ENCODE measurements around the gene TCFL5. TPM values are rescaled to one million over a fixed set of nuclear protein-coding genes. Genes with fewer than 3 reads are reported as not detected.

Gene TCFL5
- total RNA-seq, 1 donor from 2014 or later, result 11.5 TPM

DNA sequence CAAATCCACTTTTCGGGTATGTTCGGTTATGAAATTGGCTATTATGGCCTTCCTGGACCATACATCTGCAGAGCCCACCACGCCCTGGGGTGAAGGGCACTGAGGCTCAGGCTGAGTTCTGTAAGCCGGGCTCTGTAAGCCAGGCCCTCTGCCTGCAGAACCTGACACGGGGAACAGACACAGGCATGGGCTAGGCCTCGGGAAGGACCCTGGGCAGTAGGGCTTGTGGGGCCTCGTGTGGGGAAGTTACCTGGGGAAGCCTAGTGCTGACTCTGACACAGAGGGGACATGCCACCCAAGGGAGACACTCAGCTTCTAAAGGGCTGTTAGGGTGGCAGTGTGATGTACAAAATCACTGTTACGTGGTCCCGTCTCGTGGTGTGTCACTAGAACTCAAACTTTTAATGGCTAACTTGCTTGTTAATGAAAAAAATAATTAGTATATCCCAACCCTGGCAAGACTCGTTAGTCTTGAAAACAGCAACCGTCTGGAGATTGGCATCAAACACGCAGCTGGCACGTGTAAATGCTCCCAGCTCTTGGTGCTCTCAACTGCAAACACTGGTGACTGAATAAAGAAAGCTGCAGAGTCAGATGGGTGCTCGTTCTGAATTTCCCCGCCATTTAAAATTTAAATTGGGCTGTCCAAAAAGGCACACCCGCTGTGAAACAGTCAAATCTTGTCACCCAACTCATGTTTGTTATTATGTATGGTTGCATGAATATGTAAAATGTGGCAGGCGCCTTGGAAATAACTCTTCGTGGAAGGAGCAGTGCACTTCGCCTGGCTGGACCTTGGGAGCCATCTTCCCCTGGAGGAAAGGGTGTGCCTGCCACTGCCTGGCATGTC, 23.6 kb upstream of the TCFL5 start:
- no peaks in the 10 kb centered on the region for H3K4me1 ChIP-seq
- H3K4me3 ChIP-seq, result no peak overlapping the region
- no peak overlapping the region for H3K27ac ChIP-seq
- intact Hi-C loops (cut with DNase I), result no loop called here
- peaks cover 4 to 25% of the 10 kb centered on the region in 2 donors for H3K36me3 ChIP-seq
- TF ChIP-seq, protein P1, sequence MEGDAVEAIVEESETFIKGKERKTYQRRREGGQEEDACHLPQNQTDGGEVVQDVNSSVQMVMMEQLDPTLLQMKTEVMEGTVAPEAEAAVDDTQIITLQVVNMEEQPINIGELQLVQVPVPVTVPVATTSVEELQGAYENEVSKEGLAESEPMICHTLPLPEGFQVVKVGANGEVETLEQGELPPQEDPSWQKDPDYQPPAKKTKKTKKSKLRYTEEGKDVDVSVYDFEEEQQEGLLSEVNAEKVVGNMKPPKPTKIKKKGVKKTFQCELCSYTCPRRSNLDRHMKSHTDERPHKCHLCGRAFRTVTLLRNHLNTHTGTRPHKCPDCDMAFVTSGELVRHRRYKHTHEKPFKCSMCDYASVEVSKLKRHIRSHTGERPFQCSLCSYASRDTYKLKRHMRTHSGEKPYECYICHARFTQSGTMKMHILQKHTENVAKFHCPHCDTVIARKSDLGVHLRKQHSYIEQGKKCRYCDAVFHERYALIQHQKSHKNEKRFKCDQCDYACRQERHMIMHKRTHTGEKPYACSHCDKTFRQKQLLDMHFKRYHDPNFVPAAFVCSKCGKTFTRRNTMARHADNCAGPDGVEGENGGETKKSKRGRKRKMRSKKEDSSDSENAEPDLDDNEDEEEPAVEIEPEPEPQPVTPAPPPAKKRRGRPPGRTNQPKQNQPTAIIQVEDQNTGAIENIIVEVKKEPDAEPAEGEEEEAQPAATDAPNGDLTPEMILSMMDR (IDR thresholded peaks at IDR 0.05), result no peak
- TF ChIP-seq POLR2A (IDR thresholded peaks at IDR 0.05) (no peak), POLR2AphosphoS5 (IDR thresholded peaks at IDR 0.05; ENCODE audit: insufficient read depth in 1 of 2, low read depth in 1 of 2) (no peak)
- DNase-seq (ENCODE audit: extremely low spot score in 2 of 2), result no peak
- no peaks in the 10 kb centered on the region for H3K27me3 ChIP-seq
- no peaks in the 10 kb centered on the region for H3K9me3 ChIP-seq

DNA sequence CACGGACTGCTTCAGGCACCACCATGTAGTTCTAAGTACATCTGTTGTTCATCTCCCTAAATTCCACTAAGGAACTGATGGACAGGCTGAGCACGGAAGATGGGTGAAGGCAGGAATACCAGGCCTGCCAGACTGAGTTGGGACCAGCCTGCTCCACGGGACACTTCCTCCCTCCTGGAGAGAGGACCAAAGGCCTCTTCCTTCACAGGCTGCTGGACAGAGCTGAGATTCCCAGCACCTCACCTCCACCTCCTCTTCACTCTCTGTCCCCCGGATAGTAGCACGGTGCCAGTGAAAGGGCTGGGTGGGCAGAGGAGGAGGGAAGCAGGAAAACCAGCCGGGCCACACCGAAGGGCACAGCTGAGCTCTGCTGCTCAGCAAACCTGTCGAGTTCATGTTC, 22.9 kb upstream of the TCFL5 start:
- peaks cover 0 to 23% of the 10 kb centered on the region in 2 donors for H3K36me3 ChIP-seq
- TF ChIP-seq POLR2A (IDR thresholded peaks at IDR 0.05) (no peak), POLR2AphosphoS5 (IDR thresholded peaks at IDR 0.05; ENCODE audit: insufficient read depth in 1 of 2, low read depth in 1 of 2) (no peak)
- TF ChIP-seq, protein P1 (IDR thresholded peaks at IDR 0.05), result no peak
- H3K27ac ChIP-seq, result no peak overlapping the region
- no peak overlapping the region for H3K4me3 ChIP-seq
- H3K4me1 ChIP-seq, result no peaks in the 10 kb centered on the region
- H3K9me3 ChIP-seq, result no peaks in the 10 kb centered on the region
- intact Hi-C loops (cut with DNase I), result no loop called here
- no peaks in the 10 kb centered on the region for H3K27me3 ChIP-seq
- no peak for DNase-seq (ENCODE audit: extremely low spot score in 2 of 2)

DNA sequence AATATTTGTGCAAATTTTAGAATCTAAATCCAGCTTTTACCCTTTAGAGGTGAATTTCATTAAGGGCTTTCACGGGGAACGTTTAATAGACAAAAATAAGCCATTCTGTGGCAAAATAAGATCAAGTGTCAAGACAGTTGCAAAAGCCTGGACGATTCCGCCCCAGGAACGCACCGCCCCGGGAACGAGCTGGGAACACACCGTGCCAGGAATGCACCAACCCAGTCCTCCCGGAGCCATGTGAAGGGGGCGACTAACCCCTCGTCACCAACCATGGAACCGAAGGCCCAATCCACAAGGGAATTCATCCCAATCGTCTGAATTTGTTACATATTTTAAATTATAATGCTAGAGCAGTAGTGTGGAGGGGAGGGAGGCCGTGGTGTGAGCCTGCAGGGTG, 20.8 kb upstream of the TCFL5 start:
- TF ChIP-seq POLR2A (IDR thresholded peaks at IDR 0.05) (no peak), POLR2AphosphoS5 (IDR thresholded peaks at IDR 0.05; ENCODE audit: insufficient read depth in 1 of 2, low read depth in 1 of 2) (no peak)
- TF ChIP-seq, protein P1 (IDR thresholded peaks at IDR 0.05), result no peak
- no peak overlapping the region for H3K4me3 ChIP-seq
- no peaks in the 10 kb centered on the region for H3K9me3 ChIP-seq
- no peak for DNase-seq (ENCODE audit: extremely low spot score in 2 of 2)
- no peaks in the 10 kb centered on the region for H3K4me1 ChIP-seq
- H3K27me3 ChIP-seq, result no peaks in the 10 kb centered on the region
- no peak overlapping the region for H3K27ac ChIP-seq
- peaks cover 0 to 5% of the 10 kb centered on the region in 2 donors for H3K36me3 ChIP-seq
- intact Hi-C loops (cut with DNase I), result no loop called here

DNA sequence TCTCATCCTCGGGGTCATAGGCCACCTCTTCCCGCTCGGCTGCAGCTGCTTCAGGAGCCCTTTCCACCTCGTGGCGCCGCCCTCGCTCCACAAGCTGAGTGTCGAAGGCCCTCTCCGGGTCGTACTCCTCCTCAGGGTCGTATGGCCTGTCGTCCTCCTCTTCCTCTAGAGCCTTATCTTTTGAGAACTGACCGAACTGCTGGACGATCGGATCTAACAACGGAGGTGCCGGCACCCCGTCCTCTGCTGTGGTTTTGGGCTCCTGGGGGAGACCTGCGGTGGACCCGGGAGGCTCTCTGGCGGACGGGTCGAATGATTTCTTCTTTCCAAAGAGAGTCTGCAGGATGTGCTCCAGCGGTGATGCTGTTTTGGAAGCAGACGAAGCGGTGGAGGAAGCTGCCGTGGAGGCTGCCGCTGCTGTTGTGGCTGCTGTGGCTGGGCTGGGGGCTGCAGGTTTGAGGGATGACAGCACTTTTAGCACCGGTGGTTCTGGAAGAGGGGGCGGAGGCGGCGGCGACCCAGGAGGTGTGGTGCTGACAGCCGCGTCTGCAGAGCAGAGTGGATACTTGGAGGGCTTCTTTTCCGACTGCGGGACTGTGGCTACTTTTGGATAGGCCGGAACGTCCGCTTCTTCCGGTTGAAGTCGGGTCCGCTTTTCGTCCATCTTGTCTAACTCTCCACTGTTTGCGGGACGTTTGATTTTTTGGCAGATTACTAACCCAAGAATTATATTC, 20.2 kb upstream of the TCFL5 start:
- TF ChIP-seq POLR2A (IDR thresholded peaks at IDR 0.05), result no peak
- no peak for TF ChIP-seq POLR2AphosphoS5 (IDR thresholded peaks at IDR 0.05; ENCODE audit: insufficient read depth in 1 of 2, low read depth in 1 of 2)
- TF ChIP-seq, protein P1 (IDR thresholded peaks at IDR 0.05), result no peak
- Histone ChIP-seq H3K27ac (no peak overlapping the region), H3K4me1 (peaks cover 5% of the 10 kb centered on the region)

More for the DNA sequence above, 20.2 kb upstream of the TCFL5 start:
- DNase-seq (ENCODE audit: extremely low spot score in 2 of 2), result no peak
- no peaks in the 10 kb centered on the region for H3K9me3 ChIP-seq
- intact Hi-C loops (cut with DNase I), result no loop called here
- H3K4me3 ChIP-seq, result no peak overlapping the region
- H3K27me3 ChIP-seq, result no peaks in the 10 kb centered on the region
- H3K36me3 ChIP-seq, result peaks cover 0 to 5% of the 10 kb centered on the region in 2 donors

Data from vagina (tissue), 2 donors.